WERI-Rb-1 (cell line): ENCODE measurements around the gene KIAA1958.

Source experiments
- DNase-seq: peaks from one replicate; pipeline ENCODE4 v3.0.0-alpha.2; 2020
- H3K27ac ChIP-seq: fragments of 250-450 bp; sonication (Bioruptor Pico); 2 replicates; pipeline ENCODE4 v1.5.1; 2020; ENCODE audit warnings: mild to moderate bottlenecking, moderate library complexity
- H3K27me3 ChIP-seq: fragments of 250-450 bp; sonication (Bioruptor Pico); 2 replicates; pipeline ENCODE4 v1.5.1; 2021; ENCODE audit warnings: mild to moderate bottlenecking, low read depth, moderate library complexity; ENCODE audit not compliant: insufficient read depth, severe bottlenecking
- H3K36me3 ChIP-seq: fragments of 250-450 bp; sonication (Bioruptor Pico); 2 replicates; pipeline ENCODE4 v1.5.1; 2020; ENCODE audit warnings: mild to moderate bottlenecking, moderate library complexity
- H3K4me3 ChIP-seq: 2 replicates; pipeline ENCODE4 v1.5.1; 2011; ENCODE audit warnings: low read depth, mild to moderate bottlenecking, control low read depth, low read length
- H3K9me3 ChIP-seq: fragments of 250-450 bp; sonication (Bioruptor Pico); 2 replicates; pipeline ENCODE4 v1.5.1; 2021; ENCODE audit warnings: mild to moderate bottlenecking, moderate library complexity; ENCODE audit not compliant: severe bottlenecking
- CTCF ChIP-seq: IDR thresholded peaks from 2 replicates; pipeline ENCODE4 v1.5.1; 2011; ENCODE audit warnings: low read depth, mild to moderate bottlenecking, control low read depth, inconsistent platforms, low read length

KIAA1958 gene

GRCh38 chr9:112489039-112489546 lies 2.5 kb downstream of the KIAA1958 start:
- Histone ChIP-seq H3K27me3 (no peaks in the 10 kb centered on the region), H3K4me3 (peak overlapping the region; percentile 93), H3K36me3 (peaks cover 33% of the 10 kb centered on the region), H3K27ac (0 out of 2 replicates have a peak overlapping the region, but pooled peaks have one; percentile 13), H3K9me3 (peaks cover 5% of the 10 kb centered on the region)
- DNase-seq: no peak
- no peak for TF ChIP-seq CTCF

GRCh38 chr9:112489876-112490666 lies 3.4 kb downstream of the KIAA1958 start:
- Histone ChIP-seq H3K36me3 (peaks cover 37% of the 10 kb centered on the region), H3K4me3 (no peak overlapping the region), H3K27me3 (no peaks in the 10 kb centered on the region), H3K27ac (no peak overlapping the region), H3K9me3 (peaks cover 5% of the 10 kb centered on the region)
- no peak for DNase-seq
- no peak for TF ChIP-seq CTCF

- no peak for TF ChIP-seq CTCF
- Histone ChIP-seq H3K9me3 (peaks cover 5% of the 10 kb centered on the region), H3K4me3 (no peak overlapping the region), H3K27me3 (no peaks in the 10 kb centered on the region), H3K27ac (no peak overlapping the region), H3K36me3 (peaks cover 40% of the 10 kb centered on the region)
- no peak for DNase-seq
Observed at GRCh38 chr9:112493393-112494137, 6.9 kb downstream of the KIAA1958 start.

- Histone ChIP-seq H3K27me3 (no peaks in the 10 kb centered on the region), H3K27ac (no peak overlapping the region), H3K4me3 (no peak overlapping the region), H3K9me3 (peaks cover 5% of the 10 kb centered on the region), H3K36me3 (peaks cover 45% of the 10 kb centered on the region)
- TF ChIP-seq CTCF: no peak
- DNase-seq: no peak
Observed at GRCh38 chr9:112494153-112494552, 7.5 kb downstream of the KIAA1958 start.

GRCh38 chr9:112495614-112496013 lies 9.0 kb downstream of the KIAA1958 start:
- Histone ChIP-seq H3K9me3 (peaks cover 5% of the 10 kb centered on the region), H3K4me3 (no peak overlapping the region), H3K36me3 (peaks cover 52% of the 10 kb centered on the region), H3K27ac (no peak overlapping the region), H3K27me3 (no peaks in the 10 kb centered on the region)
- no peak for DNase-seq
- no peak for TF ChIP-seq CTCF
